ENCODE data around the gene IGFBP1. TPM values are rescaled to one million over a fixed set of nuclear protein-coding genes. Genes with fewer than 3 reads are reported as not detected.

Gene IGFBP1
- total and polyA plus RNA-seq, 2 of the 13 experiments (the other 11 are each of a cell fraction or from before 2014, with no cell fraction given): 5.4 to 885 TPM

DNA sequence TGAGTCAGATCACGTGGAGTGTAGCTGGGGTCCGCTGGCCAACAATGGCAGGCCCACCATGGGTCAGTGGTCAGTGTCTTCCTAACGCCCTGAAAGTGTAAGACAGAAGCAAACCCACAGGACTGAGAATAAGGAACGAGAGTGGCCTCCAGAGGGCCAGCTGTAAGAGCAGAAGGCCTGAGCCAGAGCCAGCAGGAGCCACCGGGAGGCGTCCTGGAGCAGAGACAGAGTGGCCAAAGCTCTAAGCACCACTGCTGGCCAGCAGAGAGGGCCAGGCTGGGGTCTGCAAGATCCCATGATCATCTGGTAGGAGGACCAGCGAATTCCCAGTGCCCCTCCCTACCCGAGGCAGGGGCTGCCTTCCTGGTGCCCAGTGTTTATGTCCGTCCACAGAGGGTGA, 24.6 kb upstream of the IGFBP1 start (continued):
- TF ChIP-seq ZZZ3 (CRISPR knock-in tag; IDR thresholded peaks at IDR 0.05; ENCODE audit: borderline replicate concordance) (no peak), ZMYM4 (CRISPR knock-in tag; IDR thresholded peaks at IDR 0.05) (no peak; the same call in 1 of the 2 replicates), ZEB1 (IDR thresholded peaks at IDR 0.05; ENCODE audit: insufficient replicate concordance, low read depth) (no peak), SMYD3 (CRISPR knock-in tag; IDR thresholded peaks at IDR 0.05) (no peak), MIER3 (CRISPR knock-in tag; IDR thresholded peaks at IDR 0.05; ENCODE audit: borderline replicate concordance) (0 out of 2 replicates have a peak, but pooled peaks have one; percentile 25), ZNF143 (CRISPR knock-in tag; IDR thresholded peaks at IDR 0.05) (no peak)

DNA sequence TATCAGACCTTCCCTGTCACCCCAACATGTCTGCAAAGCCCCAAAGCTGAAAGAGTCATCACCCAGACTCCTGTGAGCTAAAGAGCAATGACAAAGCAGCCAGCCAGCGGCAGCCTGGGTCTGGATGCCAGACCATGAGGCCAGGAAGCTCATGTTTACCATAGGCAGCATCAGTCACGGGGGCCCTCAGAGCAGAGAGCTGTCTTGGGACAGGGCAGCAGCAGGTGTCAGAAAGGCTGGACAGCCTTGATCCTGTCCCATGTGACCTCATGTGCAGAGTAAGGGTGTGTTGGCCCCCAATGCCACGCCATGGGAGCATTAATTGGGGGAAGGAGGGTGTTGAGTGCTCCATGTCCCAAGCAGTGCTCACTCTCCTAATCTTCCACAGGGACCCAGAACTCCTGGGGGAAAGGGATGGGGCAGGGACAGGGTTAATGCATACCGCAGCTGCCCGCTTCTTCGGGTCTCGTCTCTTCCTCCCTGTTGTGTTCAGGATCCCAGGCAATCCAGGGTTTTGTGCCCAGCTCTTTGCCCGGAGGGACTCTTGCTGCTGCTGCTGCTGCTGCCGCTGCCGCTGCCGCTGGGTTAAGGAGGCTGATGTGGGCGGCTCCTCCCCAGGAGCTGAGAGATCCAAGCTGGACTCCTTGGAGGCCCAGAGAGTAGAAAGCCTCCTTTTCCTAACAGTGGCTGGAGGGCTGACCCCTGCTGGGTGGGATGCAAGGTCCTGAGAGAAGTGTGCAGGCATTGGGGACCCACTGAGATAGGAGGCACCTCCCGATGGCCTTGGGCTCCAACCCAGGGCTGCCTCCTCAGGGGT, 22.5 kb upstream of the IGFBP1 start:
- WGBS (ENCODE audit: low lambda C conversion rate): 31% methylated on average over 11 of the region's 13 CpGs
- Histone ChIP-seq H3K27ac (ENCODE audit: extremely low read length, insufficient read depth, low read length) (no peak overlapping the region), H3K9me3 (ENCODE audit: low read length) (no peaks in the 10 kb centered on the region; the same call in 1 of the 2 replicates), H3K27me3 (ENCODE audit: control insufficient read depth in 1 of 2, insufficient read depth in 2 of 2, low read length in 2 of 2) (peaks cover 1 to 27% of the 10 kb centered on the region in 2 experiments; a peak in 3 of 5 replicates), H3K4me1 (ENCODE audit: insufficient read depth, low read length) (peaks cover 74% of the 10 kb centered on the region), H3K9ac (ENCODE audit: insufficient read depth, low read depth, low read length) (0 out of 2 replicates have a peak overlapping the region, but pooled peaks have one; percentile 11), H3K36me3 (replicated peaks in 1 of 2; ENCODE audit: control insufficient read depth in 1 of 2, insufficient read depth in 2 of 2, low read length in 2 of 2) (no peaks in the 10 kb centered on the region), H2AFZ (ENCODE audit: low read length) (no peak overlapping the region), H3K79me2 (ENCODE audit: insufficient read depth, low read length) (no peaks in the 10 kb centered on the region), H3K4me3 (replicated peaks in 1 of 3; ENCODE audit: insufficient read depth in 1 of 3, low read depth in 2 of 3, low read length in 3 of 3) (peak overlapping the region in 2 of 3 experiments; percentile 12 to 53; a peak in 3 of 6 replicates), H4K20me1 (ENCODE audit: insufficient read depth, low read length) (no peaks in the 10 kb centered on the region), H3K4me2 (ENCODE audit: low read depth, low read length) (peak overlapping the region; percentile 73)
- FAIRE-seq: no peak
- ChIA-PET POLR2A (interaction anchor here (0.9 to 3.6 kb wide), 6 partner anchors 16 to 27 kb away, joined by 4 to 49 read pairs (median 12); partner anchors contain the start of gene IGFBP1), CTCF (ENCODE audit: low intra/inter-chr PET ratio, low total read pairs) (no interaction called here)
- intact Hi-C loops (cut with micrococcal nuclease; ENCODE audit: unreplicated experiment) (no loop called here), in situ Hi-C loops (cut with HindIII; ENCODE audit: extremely low pct_ligation_motif_present, low pct_unique_long_range_greater_than_20kb) (no loop called here)
- BruUV-seq (replicated peaks): no TSS peak
- peak; percentile 84 for ATAC-seq
- DNase-seq (ENCODE audit: low spot score): peak; percentile 34
- TF ChIP-seq KDM5B (CRISPR knock-in tag; IDR thresholded peaks at IDR 0.05; ENCODE audit: borderline replicate concordance) (peak; percentile 67; the same call in 1 of the 2 replicates), BCL6 (CRISPR knock-in tag; IDR thresholded peaks at IDR 0.05) (no peak), ZNF317 (CRISPR knock-in tag; IDR thresholded peaks at IDR 0.05) (0 out of 2 replicates have a peak, but pooled peaks have one; percentile 20), ZFP62 (CRISPR knock-in tag; IDR thresholded peaks at IDR 0.05) (no peak), ERF (CRISPR knock-in tag; IDR thresholded peaks at IDR 0.05) (peak; percentile 44; the same call in 1 of the 2 replicates), ZNF225 (CRISPR knock-in tag; IDR thresholded peaks at IDR 0.05) (no peak), NFE2 (CRISPR knock-in tag; IDR thresholded peaks at IDR 0.05) (no peak), ZNF7 (CRISPR knock-in tag; IDR thresholded peaks at IDR 0.05) (peak; percentile 64; the same call in 1 of the 2 replicates), RARA (CRISPR knock-in tag; IDR thresholded peaks at IDR 0.05) (peak; percentile 72), DPF2 (CRISPR knock-in tag; IDR thresholded peaks at IDR 0.05; ENCODE audit: borderline replicate concordance, low read depth) (peak; percentile 45; the same call in 1 of the 2 replicates)
- TF ChIP-seq, protein P1, sequence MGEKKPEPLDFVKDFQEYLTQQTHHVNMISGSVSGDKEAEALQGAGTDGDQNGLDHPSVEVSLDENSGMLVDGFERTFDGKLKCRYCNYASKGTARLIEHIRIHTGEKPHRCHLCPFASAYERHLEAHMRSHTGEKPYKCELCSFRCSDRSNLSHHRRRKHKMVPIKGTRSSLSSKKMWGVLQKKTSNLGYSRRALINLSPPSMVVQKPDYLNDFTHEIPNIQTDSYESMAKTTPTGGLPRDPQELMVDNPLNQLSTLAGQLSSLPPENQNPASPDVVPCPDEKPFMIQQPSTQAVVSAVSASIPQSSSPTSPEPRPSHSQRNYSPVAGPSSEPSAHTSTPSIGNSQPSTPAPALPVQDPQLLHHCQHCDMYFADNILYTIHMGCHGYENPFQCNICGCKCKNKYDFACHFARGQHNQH (CRISPR knock-in tag; IDR thresholded peaks at IDR 0.05): no peak
- TF ChIP-seq, protein P2, sequence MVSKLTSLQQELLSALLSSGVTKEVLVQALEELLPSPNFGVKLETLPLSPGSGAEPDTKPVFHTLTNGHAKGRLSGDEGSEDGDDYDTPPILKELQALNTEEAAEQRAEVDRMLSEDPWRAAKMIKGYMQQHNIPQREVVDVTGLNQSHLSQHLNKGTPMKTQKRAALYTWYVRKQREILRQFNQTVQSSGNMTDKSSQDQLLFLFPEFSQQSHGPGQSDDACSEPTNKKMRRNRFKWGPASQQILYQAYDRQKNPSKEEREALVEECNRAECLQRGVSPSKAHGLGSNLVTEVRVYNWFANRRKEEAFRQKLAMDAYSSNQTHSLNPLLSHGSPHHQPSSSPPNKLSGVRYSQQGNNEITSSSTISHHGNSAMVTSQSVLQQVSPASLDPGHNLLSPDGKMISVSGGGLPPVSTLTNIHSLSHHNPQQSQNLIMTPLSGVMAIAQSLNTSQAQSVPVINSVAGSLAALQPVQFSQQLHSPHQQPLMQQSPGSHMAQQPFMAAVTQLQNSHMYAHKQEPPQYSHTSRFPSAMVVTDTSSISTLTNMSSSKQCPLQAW (CRISPR knock-in tag; IDR thresholded peaks at IDR 0.05): peak; percentile 60; the same call in 1 of the 2 replicates

All from HepG2 (cell line).